Adrenal gland (tissue), 12 donors: ENCODE data around the gene CTDSP1. TPM values are rescaled to one million over a fixed set of nuclear protein-coding genes. Genes with fewer than 3 reads are reported as not detected.

Source experiments
- DNase-seq, 7 donors: peaks; one replicate each; pipeline ENCODE4 v3.0.0-alpha.2; 2019 to 2020
- H3K27ac ChIP-seq, 5 donors: fragments of 200-600 bp; sonication (generic) in 4 of 5; 1 replicate in 3 of 5; 2 replicates in 2 of 5; pipeline versions ENCODE4 v1.5.1 to v1.8.0; 2016 to 2020; ENCODE audit warnings: mild to moderate bottlenecking in 1 of 5
- H3K27me3 ChIP-seq: fragments of 200-600 bp; 2 replicates; pipeline ENCODE4 v1.8.0; 2021
- H3K36me3 ChIP-seq, 2 donors: fragments of 200-600 bp; replicated peaks in 1 of 2; 1 replicate in 1 of 2; 2 replicates in 1 of 2; pipeline versions ENCODE4 v1.5.1 to v1.8.0; 2018 to 2022
- H3K4me1 ChIP-seq, 2 donors: fragments of 200-600 bp; replicated peaks in 1 of 2; 1 replicate in 1 of 2; 2 replicates in 1 of 2; pipeline versions ENCODE4 v1.5.1 to v1.8.0; 2018 to 2021
- H3K4me3 ChIP-seq, 4 donors: fragments of 200-600 bp; sonication (generic) in 3 of 4; one replicate each; pipeline ENCODE4 v1.5.1; 2016 to 2018
- H3K9me3 ChIP-seq, 3 donors: fragments of 200-600 bp; sonication (generic) in 1 of 3; replicated peaks in 1 of 3; 1 replicate in 2 of 3; 2 replicates in 1 of 3; pipeline versions ENCODE4 v1.5.1 to v1.8.0; 2016 to 2021
- POLR2A ChIP-seq, 2 donors: fragments of 450-650 bp; IDR thresholded peaks; one replicate each; pipeline ENCODE4 v1.6.1; 2017; ENCODE audit warnings: antibody characterized with exemption in 2 of 2, mild to moderate bottlenecking in 2 of 2, moderate library complexity in 1 of 2
- WGBS, 4 donors: extraction: QIAGEN DNeasy Blood & Tissue Kit in 2 of 4; methylation state at CpG; one replicate each; pipeline versions ENCODE4 v1.1.5 to v1.1.7; 2013 to 2017; 5-methylcytosine and 5-hydroxymethylcytosine counted together
- intact Hi-C, 2 donors: fragments of 100-400 bp; cut with DNase I; formaldehyde crosslinking; loops; one replicate each; pipeline versions ENCODE4 v1.14.1 to v1.15.0; 2022 to 2023
- polyA plus RNA-seq, 3 donors: library from polyadenylated mRNA; stranded (reverse); fragments of 200-250 nt in 2 of 3; fragments of 350-450 nt in 1 of 3; fragmentation: Illumina TruSeq in 1 of 3; extraction: RNeasy Lipid Tissue Mini Kit (QIAGEN cat#74804) in 1 of 3; gene quantifications; one replicate each; pipeline ENCODE4 v1.2.3, GENCODE V29; 2013 to 2014
- total RNA-seq, 9 donors: library from RNA; depleted of rRNA in 4 of 9; stranded (reverse); fragments of >200 nt in 4 of 9; fragments of 120-200 nt in 1 of 9; fragmentation: NEBNext Ultra II Directional in 1 of 9; extraction: Animal tissue kit (Norgen Biotek cat#: 25700) in 1 of 9; gene quantifications; one replicate each; pipeline versions ENCODE4 v1.1.0 to v1.2.4, GENCODE V29; 2013 to 2023
- TF ChIP-seq, protein P1 (sequence below), 6 experiments: fragments of 450-650 bp in 4 of 6; fragments of 200-600 bp in 2 of 6; sonication (generic) in 1 of 6; IDR thresholded peaks; 1 replicate in 5 of 6; 2 replicates in 1 of 6; pipeline versions ENCODE4 v1.5.1 to v1.8.0; 2016 to 2021; ENCODE audit warnings: antibody characterized with exemption in 6 of 6, mild to moderate bottlenecking in 2 of 6, moderate library complexity in 1 of 6
- donor health status: healthy with polysubstance abuse.
- donor health status: Bipolar disorder and iron deficiency.
- donor health status: DM: yes; HTN: yes; CAD: no.
- donor health status: DM: no; HTN: no; CAD: no.
- donor health status: DM: no; HTN: no; CAD: no.
- donor health status: DM: yes; HTN: yes; CAD: no.

CTDSP1 gene
- total and polyA plus RNA-seq, 12 donors = 34.0 to 161 (median 109) TPM

DNA sequence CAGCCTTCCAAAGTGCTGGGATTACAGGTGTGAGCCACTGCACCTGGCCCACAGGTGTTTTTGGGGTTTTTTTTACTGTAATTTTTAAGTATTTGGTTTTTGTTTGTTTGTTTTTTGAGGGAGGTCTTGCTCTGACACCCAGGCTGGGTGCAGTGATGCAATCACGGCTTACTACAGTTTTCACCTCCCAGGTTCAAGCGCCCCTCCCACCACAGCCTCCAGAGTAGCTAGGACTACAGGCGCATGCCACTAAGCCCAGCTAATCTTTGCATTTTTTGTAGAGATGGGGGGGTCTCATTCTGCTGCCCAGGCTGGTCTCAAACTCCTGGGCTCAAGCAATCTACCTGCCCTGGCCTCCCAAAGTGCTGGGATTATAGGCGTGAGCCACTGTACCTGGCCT, 24.9 kb upstream of the CTDSP1 start:
- intact Hi-C loops = no loop called here
- Histone ChIP-seq H3K27ac (no peak overlapping the region), H3K4me3 (no peak overlapping the region), H3K4me1 (peaks cover 0 to 5% of the 10 kb centered on the region in 2 donors), H3K36me3 (no peaks in the 10 kb centered on the region), H3K9me3 (no peaks in the 10 kb centered on the region), H3K27me3 (no peaks in the 10 kb centered on the region)
- DNase-seq = peak in 1 of 7 donors; percentile 12
- WGBS, 4 donors = 66 to 85% (median 72%) methylated on average over 2 to 4 of the region's 4 CpGs
- TF ChIP-seq, protein P1, sequence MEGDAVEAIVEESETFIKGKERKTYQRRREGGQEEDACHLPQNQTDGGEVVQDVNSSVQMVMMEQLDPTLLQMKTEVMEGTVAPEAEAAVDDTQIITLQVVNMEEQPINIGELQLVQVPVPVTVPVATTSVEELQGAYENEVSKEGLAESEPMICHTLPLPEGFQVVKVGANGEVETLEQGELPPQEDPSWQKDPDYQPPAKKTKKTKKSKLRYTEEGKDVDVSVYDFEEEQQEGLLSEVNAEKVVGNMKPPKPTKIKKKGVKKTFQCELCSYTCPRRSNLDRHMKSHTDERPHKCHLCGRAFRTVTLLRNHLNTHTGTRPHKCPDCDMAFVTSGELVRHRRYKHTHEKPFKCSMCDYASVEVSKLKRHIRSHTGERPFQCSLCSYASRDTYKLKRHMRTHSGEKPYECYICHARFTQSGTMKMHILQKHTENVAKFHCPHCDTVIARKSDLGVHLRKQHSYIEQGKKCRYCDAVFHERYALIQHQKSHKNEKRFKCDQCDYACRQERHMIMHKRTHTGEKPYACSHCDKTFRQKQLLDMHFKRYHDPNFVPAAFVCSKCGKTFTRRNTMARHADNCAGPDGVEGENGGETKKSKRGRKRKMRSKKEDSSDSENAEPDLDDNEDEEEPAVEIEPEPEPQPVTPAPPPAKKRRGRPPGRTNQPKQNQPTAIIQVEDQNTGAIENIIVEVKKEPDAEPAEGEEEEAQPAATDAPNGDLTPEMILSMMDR (IDR thresholded peaks at IDR 0.05) = no peak
- no peak for TF ChIP-seq POLR2A (IDR thresholded peaks at IDR 0.05)

DNA sequence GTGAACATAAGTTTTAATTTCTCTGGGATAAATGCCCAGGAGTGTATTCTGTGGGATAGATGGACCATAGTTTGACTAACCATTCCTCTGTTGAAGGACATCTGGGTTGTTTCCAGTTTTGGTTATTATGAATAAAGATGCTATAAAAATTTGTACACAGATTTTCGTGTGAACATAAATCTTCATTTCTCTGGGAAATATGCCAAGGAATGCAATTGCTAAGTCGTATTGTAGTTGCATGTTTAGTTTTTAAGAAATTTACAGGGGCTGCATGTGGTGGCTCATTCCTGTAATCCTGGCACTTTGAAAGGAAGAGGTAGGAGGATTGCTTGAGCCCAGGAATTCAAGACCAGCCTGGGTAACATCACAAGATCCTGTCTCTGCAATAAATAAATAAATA, 24.5 kb upstream of the CTDSP1 start:
- H3K4me3 ChIP-seq = no peak overlapping the region
- H3K9me3 ChIP-seq = no peaks in the 10 kb centered on the region
- intact Hi-C loops = no loop called here
- 13 to 27% (median 18%) methylated on average over 2 of the region's 2 CpGs for WGBS, 4 donors
- TF ChIP-seq, protein P1 (IDR thresholded peaks at IDR 0.05) = no peak
- TF ChIP-seq POLR2A (IDR thresholded peaks at IDR 0.05) = no peak
- no peaks in the 10 kb centered on the region for H3K36me3 ChIP-seq
- H3K4me1 ChIP-seq = peaks cover 0 to 5% of the 10 kb centered on the region in 2 donors
- no peaks in the 10 kb centered on the region for H3K27me3 ChIP-seq
- DNase-seq = peak in 1 of 7 donors; percentile 13
- H3K27ac ChIP-seq = no peak overlapping the region

DNA sequence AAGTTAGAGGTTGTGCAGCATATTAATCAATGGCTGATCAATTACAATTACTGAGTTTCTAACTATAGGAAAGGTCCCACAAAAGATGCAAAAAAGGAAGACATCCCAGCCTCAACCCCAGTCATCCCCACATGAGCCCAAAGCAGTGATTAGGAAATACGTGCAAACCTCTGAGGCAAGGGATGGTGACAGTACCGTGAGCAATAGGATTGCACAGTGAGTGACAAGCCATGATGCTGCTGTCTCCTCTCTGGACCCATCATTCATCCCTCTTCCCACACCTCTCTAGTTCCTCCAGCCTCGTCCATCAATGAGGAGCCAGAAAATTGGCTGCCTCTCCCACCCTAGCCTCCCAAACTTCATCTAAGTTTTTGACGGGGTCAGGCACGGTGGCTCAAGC, 21.6 kb upstream of the CTDSP1 start:
- TF ChIP-seq, protein P1 (IDR thresholded peaks at IDR 0.05) = no peak
- no peak for TF ChIP-seq POLR2A (IDR thresholded peaks at IDR 0.05)
- H3K36me3 ChIP-seq = no peaks in the 10 kb centered on the region
- WGBS, 4 donors = 75 to 87% (median 84%) methylated on average over 5 of the region's 5 CpGs
- intact Hi-C loops = no loop called here
- no peaks in the 10 kb centered on the region for H3K27me3 ChIP-seq
- no peaks in the 10 kb centered on the region for H3K4me1 ChIP-seq
- H3K27ac ChIP-seq = no peak overlapping the region
- no peaks in the 10 kb centered on the region for H3K9me3 ChIP-seq
- DNase-seq = no peak
- H3K4me3 ChIP-seq = no peak overlapping the region

DNA sequence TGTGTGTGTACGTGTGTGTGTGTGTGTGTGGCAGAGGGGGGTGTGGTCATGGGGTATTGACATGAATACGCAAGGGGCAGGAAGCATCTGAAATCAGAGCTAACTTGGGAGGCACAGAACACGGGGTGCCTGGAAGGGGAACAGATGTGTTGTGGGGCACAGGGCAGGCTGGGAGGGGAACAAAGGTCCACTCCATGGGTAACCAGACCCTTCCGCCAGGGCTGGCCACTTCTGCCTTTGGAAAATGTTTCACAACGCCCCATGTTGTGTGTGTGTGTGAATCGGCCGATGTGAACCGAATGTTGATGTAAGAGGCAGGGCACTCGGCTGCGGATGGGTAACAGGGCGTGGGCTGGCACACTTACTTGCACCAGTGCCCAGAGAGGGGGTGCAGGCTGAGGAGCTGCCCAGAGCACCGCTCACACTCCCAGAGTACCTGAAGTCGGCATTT, 17.7 kb upstream of the CTDSP1 start, which contains the start of gene SLC11A1:
Gene SLC11A1, plus strand, starts transcription at position 358 of the 451 bp plus-strand sequence. CDS start 96 bp downstream, outside the sequence.
- DNase-seq = peak in 6 of 7 donors; percentile 50 to 83 (median 70)
- 72 to 80% (median 75%) methylated on average over 8 to 13 of the region's 13 CpGs for WGBS, 4 donors
- Histone ChIP-seq H3K4me3 (peak within 1 kb of the TSS in 1 of 4 donors; percentile 34), H3K4me1 (no peaks in the 10 kb centered on the region), H3K27me3 (no peaks in the 10 kb centered on the region), H3K27ac (peak within 1 kb of the TSS; percentile 11 to 91 (median 42)), H3K9me3 (no peaks in the 10 kb centered on the region), H3K36me3 (no peaks in the 10 kb centered on the region)
- peak; percentile 32 to 56 for TF ChIP-seq POLR2A (IDR thresholded peaks at IDR 0.05)
- TF ChIP-seq, protein P1 (IDR thresholded peaks at IDR 0.05) = no peak
- intact Hi-C loops = no loop called here
